ENCODE data around the gene TTC38. TPM values are rescaled to one million over a fixed set of nuclear protein-coding genes. Genes with fewer than 3 reads are reported as not detected.

Gene TTC38
- total and polyA plus RNA-seq, 2 donors (not counting 3 experiments of a cell fraction or from before 2014, with no cell fraction given) = 31.6 to 39.7 TPM

GRCh38 chr22:46280999-46281623 lies 13.3 kb downstream of the TTC38 start:
- POLR2A ChIA-PET = interaction anchor here (0.6 kb wide), 1 partner anchor 31 kb away, joined by 4 read pairs; the partner anchor contains the start of gene CDPF1
- Histone ChIP-seq H3K9ac (replicated peaks; ENCODE audit: extremely low read depth, insufficient read depth, low read length) (no peak overlapping the region), H2AFZ (ENCODE audit: low read depth, low read length) (no peak overlapping the region), H3K4me2 (ENCODE audit: insufficient read depth, low read length) (no peak overlapping the region), H3K4me1 (ENCODE audit: control insufficient read depth, extremely low read depth, insufficient read depth, low read length) (no peaks in the 10 kb centered on the region), H4K20me1 (replicated peaks; ENCODE audit: control insufficient read depth, extremely low read depth, insufficient read depth, low read length) (no peaks in the 10 kb centered on the region), H3K27ac (ENCODE audit: insufficient read depth, low read depth, low read length) (no peak overlapping the region), H3K9me1 (replicated peaks; ENCODE audit: control insufficient read depth, extremely low read depth, insufficient read depth, low read length) (no peaks in the 10 kb centered on the region), H3K9me3 (replicated peaks; ENCODE audit: control insufficient read depth, insufficient read depth, low read length) (no peaks in the 10 kb centered on the region), H3K27me3 (ENCODE audit: control insufficient read depth in 2 of 2, insufficient read depth in 2 of 2, low read length in 2 of 2) (no peaks in the 10 kb centered on the region), H3K4me3 (replicated peaks in 1 of 3; ENCODE audit: insufficient read depth in 1 of 3, low read depth in 1 of 3, low read length in 3 of 3) (no peak overlapping the region), H3K36me3 (ENCODE audit: control insufficient read depth in 2 of 2, extremely low read depth in 1 of 2, insufficient read depth in 2 of 2, low read length in 2 of 2) (peaks cover 15 to 44% of the 10 kb centered on the region in 2 experiments), H3K79me2 (ENCODE audit: control insufficient read depth, insufficient read depth, low read length) (no peaks in the 10 kb centered on the region)
- no TSS peak for BruUV-seq (replicated peaks)
- TF ChIP-seq POLR2AphosphoS5 (IDR thresholded peaks at IDR 0.05; ENCODE audit: insufficient read depth, low read depth, low read length) = no peak
- TF ChIP-seq MAX (IDR thresholded peaks at IDR 0.05; ENCODE audit: insufficient read depth, insufficient read length) = no peak
- TF ChIP-seq POLR2A (IDR thresholded peaks at IDR 0.05; ENCODE audit: low read depth, low read length) = no peak
- TF ChIP-seq JUN (IDR thresholded peaks at IDR 0.05; ENCODE audit: borderline replicate concordance, insufficient read depth, insufficient read length, low read depth) = no peak
- TF ChIP-seq CTCF (IDR thresholded peaks at IDR 0.05; ENCODE audit: extremely low read depth in 1 of 2, insufficient read depth in 1 of 2, low read depth in 1 of 2, low read length in 2 of 2) = no peak
- no peak for TF ChIP-seq FOS (IDR thresholded peaks at IDR 0.05; ENCODE audit: borderline replicate concordance, insufficient read depth, low read length)
- no peak for TF ChIP-seq EZH2 (IDR thresholded peaks at IDR 0.05; ENCODE audit: borderline replicate concordance, low read depth, low read length, severe bottlenecking)
- no peak for TF ChIP-seq GATA2 (IDR thresholded peaks at IDR 0.05; ENCODE audit: insufficient read depth, insufficient read length, low read depth, low read length)
- TF ChIP-seq MYC (IDR thresholded peaks at IDR 0.05; ENCODE audit: low read depth, low read length) = no peak
- DNase-seq (ENCODE audit: low read depth, low spot score) = no peak
- dilution Hi-C loops (cut with MboI; ENCODE audit: extremely low pct_ligation_motif_present, low sequenced_read_pairs) = no loop called here
- no peak for FAIRE-seq
- intact Hi-C loops (cut with micrococcal nuclease) = no loop called here
- CTCF ChIA-PET = interaction anchor here (0.7 to 1.3 kb wide), 3 partner anchors 13 to 159 kb away, joined by 3 to 5 read pairs (median 4); partner anchors contain the start of gene TTC38

Data from endothelial cell of umbilical vein (primary cell).